Thoracic aorta (tissue), 2 donors: ENCODE measurements around the gene EVC. TPM values are rescaled to one million over a fixed set of nuclear protein-coding genes. Genes with fewer than 3 reads are reported as not detected.

Experiments used
- ATAC-seq: fragments of 150-250 bp; one replicate; pipeline ENCODE4 v1.8.0; 2017; ENCODE audit warnings: low read depth; ENCODE audit not compliant: insufficient number of reproducible peaks, low FRiP score
- DNase-seq: peaks from one replicate; pipeline ENCODE4 v3.0.0-alpha.2; 2020; ENCODE audit warnings: low spot score
- H3K27ac ChIP-seq, 2 donors: fragments of 200-600 bp; sonication (generic); 1 replicate in 1 of 2; 2 replicates in 1 of 2; pipeline ENCODE4 v1.5.1; 2016; ENCODE audit warnings: mild to moderate bottlenecking in 2 of 2, moderate library complexity in 2 of 2
- H3K27me3 ChIP-seq: fragments of 200-600 bp; sonication (generic); replicated peaks from 2 replicates; pipeline ENCODE4 v1.6.0; 2016; ENCODE audit warnings: mild to moderate bottlenecking; ENCODE audit not compliant: insufficient read depth
- H3K36me3 ChIP-seq: fragments of 200-600 bp; sonication (generic); one replicate; pipeline ENCODE4 v1.5.1; 2016
- H3K4me1 ChIP-seq, 2 donors: fragments of 200-600 bp; sonication (generic); 1 replicate in 1 of 2; 2 replicates in 1 of 2; pipeline versions ENCODE4 v1.5.1 to v1.6.0; 2016; ENCODE audit warnings: low read depth in 2 of 2, mild to moderate bottlenecking in 1 of 2; ENCODE audit not compliant: control insufficient read depth in 1 of 2
- H3K4me3 ChIP-seq: fragments of 200-600 bp; sonication (generic); 2 replicates; pipeline ENCODE4 v1.5.1; 2016; ENCODE audit warnings: mild to moderate bottlenecking
- H3K9me3 ChIP-seq: fragments of 200-600 bp; sonication (generic); 2 replicates; pipeline ENCODE4 v1.5.1; 2016
- CTCF ChIP-seq: fragments of 200-600 bp; sonication (generic); IDR thresholded peaks from one replicate; pipeline ENCODE4 v1.5.1; 2019; ENCODE audit warnings: antibody characterized with exemption
- total RNA-seq, 2 donors: library from RNA; depleted of rRNA; stranded (reverse); fragments of >200 nt; gene quantifications; one replicate each; pipeline versions ENCODE4 v1.1.0 to v1.2.3, GENCODE V29; 2016

Gene EVC
- total RNA-seq, 2 donors from 2014 or later = 65.1 to 88.5 TPM

GRCh38 chr4:5783486-5783885 lies 72.5 kb downstream of the EVC start:
- Histone ChIP-seq H3K4me1 (peaks cover 0 to 17% of the 10 kb centered on the region in 2 donors), H3K9me3 (no peaks in the 10 kb centered on the region), H3K4me3 (no peak overlapping the region), H3K27me3 (no peaks in the 10 kb centered on the region), H3K36me3 (peaks cover 19% of the 10 kb centered on the region), H3K27ac (no peak overlapping the region)
- ATAC-seq = no peak
- TF ChIP-seq CTCF = no peak
- DNase-seq = no peak

DNA sequence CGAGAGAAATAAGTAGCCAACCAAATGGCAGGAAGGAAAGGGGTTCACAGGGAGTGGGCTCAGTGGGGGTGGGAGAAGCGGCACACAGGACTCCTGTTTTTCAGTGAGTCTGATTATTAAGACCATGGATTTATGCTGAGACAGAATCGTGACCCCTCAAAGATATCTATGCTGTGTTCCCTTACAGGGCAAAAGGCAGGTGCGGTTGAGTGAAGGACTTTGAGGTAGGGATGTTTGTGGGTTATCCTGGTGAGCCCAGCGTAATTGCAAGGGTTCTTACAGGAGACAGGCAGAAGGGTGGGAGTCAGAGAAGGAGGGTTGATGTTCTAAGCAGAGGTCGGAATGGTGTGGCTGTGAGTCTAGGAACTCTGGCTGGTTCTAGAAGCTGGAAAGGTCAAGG lies 73.0 kb downstream of the EVC start:
- DNase-seq (no peak), ATAC-seq (no peak)
- Histone ChIP-seq H3K27me3 (no peaks in the 10 kb centered on the region), H3K4me1 (peaks cover 0 to 17% of the 10 kb centered on the region in 2 donors), H3K36me3 (peaks cover 19% of the 10 kb centered on the region), H3K4me3 (no peak overlapping the region), H3K27ac (no peak overlapping the region), H3K9me3 (no peaks in the 10 kb centered on the region)
- no peak for TF ChIP-seq CTCF

DNA sequence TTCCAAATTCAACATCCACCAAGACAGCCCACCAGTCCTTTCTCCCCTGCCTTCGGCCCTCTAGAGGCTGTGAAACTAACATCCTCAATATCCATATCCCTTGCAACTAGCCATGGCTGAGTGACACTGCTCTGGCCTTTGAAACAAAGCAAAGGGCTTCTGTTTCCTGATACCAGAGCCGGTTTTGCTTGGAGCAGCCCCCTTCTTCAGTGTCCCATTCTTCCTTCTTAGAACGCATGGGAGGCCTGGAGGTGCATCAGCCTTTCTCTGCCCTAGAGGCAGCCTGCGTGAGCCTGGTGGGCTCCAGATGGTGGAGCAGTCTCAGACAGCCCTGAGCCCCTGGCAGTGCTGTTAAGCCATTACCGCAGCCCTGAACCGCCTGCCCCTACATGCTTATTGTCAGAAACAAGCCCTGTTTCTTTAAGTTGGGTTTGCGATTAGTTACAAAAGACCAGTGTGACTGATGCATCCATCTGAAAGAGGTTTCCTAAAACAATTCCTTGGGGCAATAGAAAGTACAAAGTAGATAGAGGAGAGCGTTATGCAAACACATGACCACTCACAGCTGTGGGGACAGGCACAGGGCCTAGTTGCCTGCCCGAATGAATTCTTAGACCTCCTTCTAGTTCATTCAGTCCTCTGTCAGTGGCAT lies 74.1 kb downstream of the EVC start:
- no peak for TF ChIP-seq CTCF
- H3K9me3 ChIP-seq = no peaks in the 10 kb centered on the region
- DNase-seq (no peak), ATAC-seq (no peak)
- H3K27ac ChIP-seq = peak overlapping the region; percentile 36 to 39
- H3K4me1 ChIP-seq = peaks cover 0 to 17% of the 10 kb centered on the region in 2 donors
- no peak overlapping the region for H3K4me3 ChIP-seq
- peaks cover 19% of the 10 kb centered on the region for H3K36me3 ChIP-seq
- H3K27me3 ChIP-seq = no peaks in the 10 kb centered on the region

- peaks cover 0 to 17% of the 10 kb centered on the region in 2 donors for H3K4me1 ChIP-seq
- peak overlapping the region; percentile 36 to 39 for H3K27ac ChIP-seq
- TF ChIP-seq CTCF = no peak
- ATAC-seq (no peak), DNase-seq (no peak)
- no peak overlapping the region for H3K4me3 ChIP-seq
- H3K36me3 ChIP-seq = peaks cover 19% of the 10 kb centered on the region
- H3K27me3 ChIP-seq = no peaks in the 10 kb centered on the region
- no peaks in the 10 kb centered on the region for H3K9me3 ChIP-seq
Measured at GRCh38 chr4:5785806-5786680, 75.0 kb downstream of the EVC start.

- H3K27ac ChIP-seq = peak overlapping the region in 1 of 2 donors; percentile 35
- H3K9me3 ChIP-seq = no peaks in the 10 kb centered on the region
- H3K27me3 ChIP-seq = no peaks in the 10 kb centered on the region
- no peak overlapping the region for H3K4me3 ChIP-seq
- H3K4me1 ChIP-seq = peaks cover 0 to 17% of the 10 kb centered on the region in 2 donors
- TF ChIP-seq CTCF = no peak
- peaks cover 19% of the 10 kb centered on the region for H3K36me3 ChIP-seq
- DNase-seq (no peak), ATAC-seq (no peak)
Measured at GRCh38 chr4:5787311-5787710, 76.3 kb downstream of the EVC start.
